Neural cell (in vitro differentiated cells): ENCODE results near the gene MYRIP.
"Not testable (repeated sequence)": the region's sequence is repeated elsewhere in the genome, so short reads cannot be mapped to it uniquely, and the experiment has no call there.

Experiments
- CTCF ChIP-seq: fragments of 450-650 bp; IDR thresholded peaks from 2 replicates; pipeline ENCODE4 v1.5.1; 2014; ENCODE audit warnings: antibody characterized with exemption, mild to moderate bottlenecking, moderate library complexity; ENCODE audit not compliant: poor library complexity, severe bottlenecking
- TAF1 ChIP-seq: IDR thresholded peaks from 2 replicates; pipeline ENCODE4 v1.6.1; 2012; ENCODE audit warnings: low read depth

- not testable (repeated sequence) for TF ChIP-seq CTCF, TAF1
Measured at GRCh38 chr3:40283057-40283456, 473.6 kb downstream of the MYRIP start.
